DMS53 treated with DMSO at 0.1 percent for 48 hours (cell line): ENCODE measurements around the gene MOV10.
"Not testable (repeated sequence)": the region's sequence is repeated elsewhere in the genome, so short reads cannot be mapped to it uniquely, and the experiment has no call there.

Experiments
- DNase-seq: peaks from one replicate; lab custom pipeline; 2025; ENCODE audit not compliant: unreplicated experiment; lab: John Stamatoyannopoulos, UW

The MOV10 gene

GRCh38 chr1:112674440-112674985, at the start of gene MOV10:
Gene MOV10, plus strand, starts transcription at chr1:112674659. Its CDS starts 254 bp downstream, at chr1:112674913.
- peak; percentile 63 for DNase-seq

GRCh38 chr1:112625696-112626095, 48.8 kb upstream of the MOV10 start:
- DNase-seq = no peak

- no peak for DNase-seq
Measured at GRCh38 chr1:112626193-112626592, 48.3 kb upstream of the MOV10 start.

- DNase-seq = no peak
Measured at GRCh38 chr1:112626887-112627286, 47.6 kb upstream of the MOV10 start.

- no peak for DNase-seq
Measured at GRCh38 chr1:112628516-112628915, 45.9 kb upstream of the MOV10 start.

- DNase-seq = no peak
Measured at GRCh38 chr1:112629256-112629655, 45.2 kb upstream of the MOV10 start.

- no peak for DNase-seq
Measured at GRCh38 chr1:112633628-112634027, 40.8 kb upstream of the MOV10 start.

GRCh38 chr1:112634367-112634766, 40.1 kb upstream of the MOV10 start:
- DNase-seq = no peak

- no peak for DNase-seq
Measured at GRCh38 chr1:112636056-112636455, 38.4 kb upstream of the MOV10 start.

- DNase-seq = no peak
Measured at GRCh38 chr1:112636597-112637253, 37.7 kb upstream of the MOV10 start.

GRCh38 chr1:112637254-112638109, 37.0 kb upstream of the MOV10 start:
- DNase-seq = no peak

- DNase-seq = no peak
Measured at GRCh38 chr1:112638110-112638428, 36.4 kb upstream of the MOV10 start.

- DNase-seq = not testable (repeated sequence)
Measured at GRCh38 chr1:112640437-112640836, 34.0 kb upstream of the MOV10 start.

- DNase-seq = no peak
Measured at GRCh38 chr1:112643080-112643479, 31.4 kb upstream of the MOV10 start.

- DNase-seq = no peak
Measured at GRCh38 chr1:112646225-112646624, 28.2 kb upstream of the MOV10 start.

GRCh38 chr1:112651205-112651604, 23.3 kb upstream of the MOV10 start:
- no peak for DNase-seq

- DNase-seq = no peak
Measured at GRCh38 chr1:112665857-112666256, 8.6 kb upstream of the MOV10 start.

- no peak for DNase-seq
Measured at GRCh38 chr1:112666946-112667345, 7.5 kb upstream of the MOV10 start.

- DNase-seq = no peak
Measured at GRCh38 chr1:112672009-112672408, 2.5 kb upstream of the MOV10 start.

GRCh38 chr1:112672842-112673241, 1.6 kb upstream of the MOV10 start:
- no peak for DNase-seq

GRCh38 chr1:112673592-112674439, 643 bp upstream of the MOV10 start:
- peak; percentile 51 for DNase-seq
